Stimulated activated CD8-positive, alpha-beta memory T cell treated with anti-CD3 and anti-CD28 coated beads, Interleukin-12 subunit alpha, Interleukin-12 subunit beta, amount 100 ng/mL, for 4 hours (primary cell): ENCODE measurements around the gene ZCCHC24.
"Not testable (repeated sequence)": the region's sequence is repeated elsewhere in the genome, so short reads cannot be mapped to it uniquely, and the experiment has no call there.

Experiments
- DNase-seq: peaks from one replicate; pipeline ENCODE4 v3.0.0-alpha.2; 2020; ENCODE audit warnings: low read depth

Gene ZCCHC24

GRCh38 chr10:79472449-79472848, 27.0 kb upstream of the ZCCHC24 start:
- DNase-seq, result no peak

- no peak for DNase-seq
Measured at GRCh38 chr10:79471776-79472175, 26.4 kb upstream of the ZCCHC24 start.

GRCh38 chr10:79470096-79470495, 24.7 kb upstream of the ZCCHC24 start:
- no peak for DNase-seq

DNA sequence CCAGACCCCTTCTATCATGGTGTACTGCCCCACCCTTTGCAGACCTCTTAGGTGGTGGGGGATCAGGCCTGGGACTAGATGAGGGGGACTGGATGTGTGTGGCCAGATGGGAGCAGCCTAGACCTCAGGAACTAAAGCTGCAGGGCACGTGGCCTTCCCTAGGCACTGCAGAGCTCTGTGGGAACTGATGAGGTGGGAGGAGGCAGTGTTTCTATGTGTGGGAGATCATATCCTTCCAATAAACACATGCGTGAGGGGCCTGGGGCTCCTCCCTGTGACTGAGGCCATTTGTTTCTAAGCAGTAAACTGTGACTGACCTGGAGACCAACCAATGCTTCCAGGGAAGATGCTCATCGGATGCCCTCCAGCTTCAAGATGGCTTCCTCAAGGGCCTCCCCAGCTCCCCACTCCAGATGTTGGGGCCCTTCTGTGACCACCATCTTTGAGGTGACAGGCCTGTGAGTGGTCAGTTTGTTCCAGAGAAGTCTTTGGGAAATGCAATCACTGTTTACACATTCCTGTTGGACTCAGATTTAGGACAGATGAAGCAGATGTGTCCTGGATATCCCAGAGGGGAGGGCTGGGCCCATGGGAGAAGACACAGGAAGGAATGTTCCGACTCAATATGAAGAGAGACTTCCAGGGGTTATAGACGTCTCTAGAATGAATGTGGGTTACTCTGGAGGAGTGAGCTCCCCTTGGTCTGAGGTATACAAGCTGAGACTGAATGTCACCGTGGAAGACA, 23.6 kb upstream of the ZCCHC24 start:
- no peak for DNase-seq

DNA sequence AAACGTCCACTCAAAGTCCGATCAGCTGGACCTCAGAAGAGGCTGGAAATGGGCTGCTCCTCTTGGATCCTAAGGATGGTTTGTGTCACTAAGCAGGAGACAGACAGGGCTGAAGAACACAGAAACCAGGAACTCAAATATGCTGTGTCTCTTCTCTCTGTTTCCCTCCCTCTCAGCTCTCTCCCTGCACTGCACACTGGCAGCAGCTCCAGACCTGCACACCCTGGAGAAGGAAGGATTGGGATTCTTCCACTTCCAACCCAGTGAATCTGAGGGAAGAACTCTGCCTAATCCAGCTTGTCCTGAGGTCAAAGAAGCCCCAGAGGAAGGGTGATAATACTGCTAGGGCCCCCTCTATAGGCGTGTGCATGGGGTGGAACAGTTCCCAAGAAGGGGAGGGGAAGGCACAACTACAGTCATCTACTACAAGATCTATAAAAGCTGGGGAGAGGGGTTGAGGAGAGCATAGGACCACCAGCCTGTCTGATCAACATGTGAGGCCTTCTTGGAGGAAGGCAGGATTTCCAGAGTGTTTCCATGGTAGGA, 22.7 kb upstream of the ZCCHC24 start:
- DNase-seq, result no peak

DNA sequence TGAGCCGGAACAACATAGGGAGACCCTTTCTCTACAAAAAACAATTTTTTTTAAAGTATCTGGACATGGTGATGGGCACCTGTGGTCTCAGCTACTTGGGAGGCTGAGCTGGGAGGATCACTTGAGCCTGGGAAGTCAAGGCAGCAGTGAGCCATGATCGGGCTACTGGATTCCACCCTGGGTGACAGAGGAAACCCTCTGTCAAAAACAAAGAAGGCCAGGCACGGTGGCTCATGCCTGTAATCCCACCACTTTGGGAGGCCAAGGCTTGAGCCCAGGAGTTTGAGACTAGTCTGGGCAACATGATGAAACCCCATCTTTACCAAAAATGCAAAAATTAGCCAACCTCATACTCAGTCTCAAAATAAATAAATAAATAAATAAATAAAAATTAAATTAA, 19.9 kb upstream of the ZCCHC24 start:
- no peak for DNase-seq

DNA sequence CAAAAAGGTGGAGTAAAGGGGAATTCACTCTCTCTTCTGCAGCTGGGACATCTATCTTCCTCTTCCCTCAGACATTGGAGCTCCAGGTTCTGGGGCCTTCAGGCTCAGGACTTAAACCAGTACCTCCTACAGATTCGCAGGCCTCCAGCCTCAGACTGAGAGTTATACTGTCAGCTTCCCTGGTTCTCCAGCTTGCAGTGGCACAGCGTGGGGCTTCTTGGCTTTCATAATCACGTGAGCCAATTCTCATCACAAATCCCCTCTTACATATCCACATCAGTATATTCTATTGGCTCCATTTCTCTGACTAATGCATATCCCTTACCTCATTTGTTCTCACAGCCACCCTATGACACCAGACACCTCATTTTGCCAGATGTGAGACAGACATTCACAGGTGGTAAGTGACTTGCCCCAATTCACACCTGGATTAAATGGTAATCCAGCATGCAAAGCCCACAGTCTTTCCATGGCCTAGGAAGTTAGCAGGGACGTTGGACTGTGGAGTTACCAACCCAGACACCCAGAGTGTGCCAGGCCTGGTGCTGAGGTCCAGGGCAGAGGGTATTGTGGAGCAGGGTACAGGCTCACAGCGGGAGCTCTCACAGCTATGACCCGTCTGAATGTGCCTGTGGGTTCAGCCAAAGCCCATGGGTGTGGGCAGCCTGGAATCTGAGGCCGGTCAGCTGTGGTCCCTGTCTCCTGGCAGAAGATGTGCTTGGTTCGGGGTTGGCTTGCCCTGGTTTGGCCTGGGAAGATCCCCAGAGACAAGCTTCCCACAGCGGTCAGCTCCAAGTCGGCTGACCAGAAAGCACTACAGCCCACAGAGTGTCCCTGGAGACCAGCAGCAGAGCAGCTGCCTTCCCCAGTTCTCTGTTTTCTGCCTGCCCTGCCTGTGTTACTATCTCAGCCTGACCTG, 18.4 kb upstream of the ZCCHC24 start:
- DNase-seq, result no peak

- DNase-seq, result no peak
Measured at GRCh38 chr10:79460687-79461086, 15.3 kb upstream of the ZCCHC24 start.

DNA sequence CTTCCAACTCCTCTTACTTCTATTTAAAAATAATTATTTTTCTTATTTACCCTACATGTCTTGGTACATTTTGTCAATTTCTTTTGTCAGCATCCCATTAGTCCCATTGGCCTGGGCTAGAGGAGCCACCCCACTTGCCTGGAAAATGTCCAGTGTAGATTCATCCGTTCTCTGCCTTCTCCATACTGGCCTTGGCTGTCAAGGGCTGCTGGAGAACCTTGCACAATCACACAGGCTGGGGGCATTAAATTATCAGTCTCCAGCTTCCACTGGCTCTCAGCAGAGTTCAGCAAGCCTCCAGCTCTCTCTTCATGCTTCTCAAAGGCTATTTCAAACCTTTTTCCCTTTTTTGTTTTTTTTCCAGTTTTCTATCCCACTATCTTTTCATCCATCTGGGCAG, 13.8 kb upstream of the ZCCHC24 start:
- DNase-seq, result no peak

GRCh38 chr10:79458483-79458882, 13.1 kb upstream of the ZCCHC24 start:
- DNase-seq, result no peak

DNA sequence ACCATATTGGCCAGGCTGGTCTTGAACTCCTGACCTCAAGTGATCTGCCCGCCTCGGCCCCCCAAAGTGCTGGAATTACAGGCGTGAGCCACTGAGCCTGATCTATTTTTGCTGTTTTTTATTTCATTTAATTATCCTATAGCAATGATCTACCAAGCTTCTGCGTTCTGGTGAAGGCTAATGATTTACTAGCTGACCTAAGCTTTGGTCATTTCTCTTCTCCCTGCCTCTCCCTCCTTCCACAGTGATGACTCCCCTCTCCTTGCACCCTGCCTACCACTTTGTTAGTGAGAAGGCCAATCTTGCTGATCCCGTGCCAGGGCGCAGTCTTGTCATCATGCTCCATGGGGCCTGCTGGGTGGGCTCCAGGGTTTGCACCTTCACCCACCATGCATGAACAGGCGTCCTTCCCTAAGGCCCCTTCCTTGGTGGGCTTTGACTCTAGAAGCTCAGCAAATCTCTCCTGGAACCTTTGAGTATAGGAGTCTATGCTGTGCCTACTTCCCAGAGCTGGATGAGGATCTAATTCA, 11.9 kb upstream of the ZCCHC24 start:
- DNase-seq, result no peak

- DNase-seq, result no peak
Measured at GRCh38 chr10:79454259-79454658, 8.8 kb upstream of the ZCCHC24 start.

- no peak for DNase-seq
Measured at GRCh38 chr10:79453392-79453791, 8.0 kb upstream of the ZCCHC24 start.

- no peak for DNase-seq
Measured at GRCh38 chr10:79452174-79452611, 6.8 kb upstream of the ZCCHC24 start.

DNA sequence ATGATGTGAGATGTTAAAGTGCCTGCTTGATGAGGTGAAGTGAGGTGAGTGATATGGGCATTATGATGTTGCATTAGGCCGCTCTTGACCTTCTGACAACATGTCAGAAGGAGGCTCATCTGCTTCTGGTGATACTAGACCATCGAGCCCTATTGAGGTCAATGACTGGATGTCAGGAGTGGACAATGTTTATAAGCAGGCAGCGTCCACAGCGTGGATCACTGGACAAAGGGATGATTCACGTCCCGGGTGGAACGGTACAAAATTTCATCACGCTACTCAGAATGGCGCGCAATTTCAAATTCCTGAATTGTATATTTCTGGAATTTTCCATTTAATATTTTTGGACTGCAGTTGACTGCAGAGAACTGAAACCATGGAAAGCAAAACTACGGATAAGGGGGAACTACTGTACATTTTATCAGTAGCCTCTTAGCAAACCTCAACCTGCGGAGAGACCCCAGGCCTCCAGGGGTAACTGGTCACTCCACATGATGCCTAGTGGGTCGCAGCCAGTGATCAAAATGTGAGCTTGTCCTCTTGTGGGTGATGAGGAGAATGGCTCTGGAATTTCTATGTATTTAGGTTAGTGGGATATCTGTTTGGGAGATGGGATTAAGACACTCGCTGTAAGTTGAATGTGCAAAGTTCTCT, 5.7 kb upstream of the ZCCHC24 start:
- DNase-seq, result no peak

GRCh38 chr10:79449181-79450146, 4.0 kb upstream of the ZCCHC24 start:
- no peak for DNase-seq

DNA sequence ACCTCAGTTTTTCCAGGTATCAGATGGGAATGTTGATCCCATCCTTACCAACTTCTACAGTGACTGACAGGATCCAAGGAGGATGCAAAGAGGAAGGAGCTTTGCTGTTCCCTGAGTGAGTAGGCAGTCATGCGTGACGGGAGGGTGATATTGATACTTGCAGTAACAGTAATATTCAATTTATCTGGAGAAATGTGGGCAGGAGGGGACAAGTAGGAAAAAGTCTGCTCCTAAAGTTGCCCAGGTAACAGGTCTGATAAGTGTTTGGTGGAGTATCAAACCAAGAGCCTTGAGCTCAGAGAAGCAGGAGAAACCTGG, 3.3 kb upstream of the ZCCHC24 start:
- DNase-seq, result no peak

DNA sequence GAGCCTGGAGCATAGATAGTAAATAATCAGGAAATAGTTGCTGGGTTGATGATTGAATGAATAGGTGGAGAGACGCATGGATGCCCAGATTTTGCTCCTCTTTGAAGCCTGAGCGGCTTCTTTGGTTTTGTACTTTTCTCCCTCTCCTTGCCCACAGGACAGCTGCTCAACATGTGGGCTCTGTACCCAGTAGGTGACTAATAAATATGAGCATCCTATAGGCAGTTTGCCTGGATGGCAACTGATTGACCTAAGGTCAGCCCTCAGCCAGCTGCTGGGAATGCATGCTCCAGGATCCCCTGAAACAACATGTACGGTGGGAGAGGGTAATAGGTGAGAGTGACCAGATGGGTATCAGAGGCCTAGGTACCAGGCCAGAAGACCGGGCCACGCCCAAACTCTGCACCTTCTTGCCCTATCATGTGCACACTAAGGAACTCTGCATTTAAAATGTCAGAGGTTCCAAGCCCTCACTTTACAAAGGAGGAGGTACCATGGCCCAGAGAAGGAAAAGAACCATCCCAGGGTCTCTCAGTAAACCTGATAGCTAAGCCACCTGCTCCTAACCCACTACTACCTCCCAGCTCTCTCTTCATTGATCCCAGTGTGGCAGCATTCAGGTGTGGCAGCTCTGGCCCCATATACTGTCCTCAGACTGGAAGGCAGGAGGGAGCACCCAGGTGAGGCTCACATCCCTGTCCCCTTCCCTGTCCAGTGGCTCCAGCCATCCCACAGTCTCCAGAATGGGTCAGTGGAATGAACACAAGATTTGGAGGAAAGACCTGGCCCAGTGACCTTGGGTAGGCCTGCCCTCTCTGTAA, 2.7 kb upstream of the ZCCHC24 start:
- DNase-seq, result no peak

GRCh38 chr10:79447249-79447648, 1.8 kb upstream of the ZCCHC24 start:
- not testable (repeated sequence) for DNase-seq

- no peak for DNase-seq
Measured at GRCh38 chr10:79446758-79447084, 1.3 kb upstream of the ZCCHC24 start.
